Cardiac muscle cell (in vitro differentiated cells and primary cell): ENCODE data around the gene GFOD2. TPM values are rescaled to one million over a fixed set of nuclear protein-coding genes. Genes with fewer than 3 reads are reported as not detected.
A peak's percentile ranks its signal among the peaks of the same experiment; 100 is the strongest.

Source experiments
- DNase-seq, 2 donors: peaks; one replicate each; pipeline versions ENCODE4 v3.0.0 to v3.0.0-alpha.2; 2010 to 2017; ENCODE audit warnings: low read depth in 1 of 2, low spot score in 1 of 2
- H3K27ac ChIP-seq: fragments of 200-600 bp; sonication (generic); 2 replicates; pipeline ENCODE4 v1.5.1; 2016
- H3K27me3 ChIP-seq: fragments of 200-600 bp; sonication (generic); 2 replicates; pipeline ENCODE4 v1.6.0; 2016; ENCODE audit warnings: control low read depth
- H3K36me3 ChIP-seq: fragments of 200-600 bp; sonication (generic); 2 replicates; pipeline ENCODE4 v1.5.1; 2016; ENCODE audit warnings: control low read depth
- H3K4me1 ChIP-seq: fragments of 200-600 bp; sonication (generic); 2 replicates; pipeline ENCODE4 v1.8.1; 2017; ENCODE audit warnings: low read depth, mild to moderate bottlenecking, mixed run types
- H3K4me3 ChIP-seq: fragments of 200-600 bp; sonication (generic); 2 replicates; pipeline ENCODE4 v1.5.1; 2016; ENCODE audit warnings: mild to moderate bottlenecking
- H3K9me3 ChIP-seq: fragments of 200-600 bp; sonication (generic); 2 replicates; pipeline ENCODE4 v1.5.1; 2017; ENCODE audit warnings: low read depth, mild to moderate bottlenecking, control low read depth
- polyA plus RNA-seq: library from polyadenylated mRNA; unstranded; fragments of >200 nt; fragmentation: Nextera tagmentation; extraction: Ambion mirVana; gene quantifications from 2 replicates; pipeline ENCODE4 v1.2.1, GENCODE V29; 2016
- total RNA-seq: library from RNA; depleted of rRNA; stranded (reverse); fragments of >200 nt; gene quantifications from 2 replicates; pipeline ENCODE4 v1.2.3, GENCODE V29; 2016
- TF ChIP-seq, protein P1 (sequence below): IDR thresholded peaks from 2 replicates; pipeline ENCODE4 v1.5.1; 2012; ENCODE audit warnings: low read depth, mild to moderate bottlenecking, low read length

GFOD2 gene
- total and polyA plus RNA-seq, 2 experiments from 2014 or later: 5.6 to 5.9 TPM

DNA sequence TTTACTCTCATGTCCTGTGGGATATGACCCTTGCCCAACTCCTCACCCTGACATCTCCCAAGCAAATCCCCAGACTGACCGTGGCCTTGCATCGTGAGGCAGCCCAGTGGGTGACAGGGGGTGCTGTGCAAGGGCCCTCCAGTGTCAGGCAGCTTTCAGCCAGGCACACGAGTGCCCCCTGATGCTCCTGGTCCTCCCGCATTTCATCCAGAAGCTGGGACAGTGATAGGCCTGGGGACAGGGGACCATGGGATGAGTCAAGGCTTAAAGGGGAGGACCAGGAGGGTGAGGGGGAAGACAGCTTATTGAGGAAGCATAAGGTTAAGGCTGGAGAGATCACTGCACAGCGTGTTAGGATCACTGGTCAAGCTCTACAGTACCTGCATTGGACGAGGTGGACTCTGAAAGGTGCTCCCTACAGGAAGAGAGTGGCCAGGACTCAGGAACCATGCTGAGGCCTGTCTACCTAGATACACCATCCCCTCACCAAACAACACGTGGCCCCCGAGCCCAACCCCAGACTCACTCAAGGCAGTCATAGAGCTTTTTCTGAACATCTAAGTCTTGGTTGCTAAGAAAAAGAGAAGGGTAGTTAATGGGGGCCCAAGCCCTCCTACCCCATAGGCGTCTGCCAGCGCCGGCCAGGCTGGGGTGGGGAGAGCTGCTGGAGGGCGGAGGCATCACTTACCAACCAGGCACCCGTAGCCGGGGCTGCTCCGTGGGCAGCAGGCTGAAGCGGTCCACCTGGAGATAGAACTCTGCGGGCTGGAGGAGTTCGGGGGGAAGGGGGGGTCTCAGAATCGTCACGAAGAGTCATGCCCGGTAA, 60.1 kb downstream of the GFOD2 start:
- Histone ChIP-seq H3K9me3 (no peaks in the 10 kb centered on the region), H3K4me3 (peak overlapping the region; percentile 85), H3K27me3 (peaks cover 25% of the 10 kb centered on the region), H3K27ac (no peak overlapping the region), H3K4me1 (peaks cover 4% of the 10 kb centered on the region), H3K36me3 (no peaks in the 10 kb centered on the region)
- DNase-seq: no peak
- TF ChIP-seq, protein P1, sequence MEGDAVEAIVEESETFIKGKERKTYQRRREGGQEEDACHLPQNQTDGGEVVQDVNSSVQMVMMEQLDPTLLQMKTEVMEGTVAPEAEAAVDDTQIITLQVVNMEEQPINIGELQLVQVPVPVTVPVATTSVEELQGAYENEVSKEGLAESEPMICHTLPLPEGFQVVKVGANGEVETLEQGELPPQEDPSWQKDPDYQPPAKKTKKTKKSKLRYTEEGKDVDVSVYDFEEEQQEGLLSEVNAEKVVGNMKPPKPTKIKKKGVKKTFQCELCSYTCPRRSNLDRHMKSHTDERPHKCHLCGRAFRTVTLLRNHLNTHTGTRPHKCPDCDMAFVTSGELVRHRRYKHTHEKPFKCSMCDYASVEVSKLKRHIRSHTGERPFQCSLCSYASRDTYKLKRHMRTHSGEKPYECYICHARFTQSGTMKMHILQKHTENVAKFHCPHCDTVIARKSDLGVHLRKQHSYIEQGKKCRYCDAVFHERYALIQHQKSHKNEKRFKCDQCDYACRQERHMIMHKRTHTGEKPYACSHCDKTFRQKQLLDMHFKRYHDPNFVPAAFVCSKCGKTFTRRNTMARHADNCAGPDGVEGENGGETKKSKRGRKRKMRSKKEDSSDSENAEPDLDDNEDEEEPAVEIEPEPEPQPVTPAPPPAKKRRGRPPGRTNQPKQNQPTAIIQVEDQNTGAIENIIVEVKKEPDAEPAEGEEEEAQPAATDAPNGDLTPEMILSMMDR: no peak

DNA sequence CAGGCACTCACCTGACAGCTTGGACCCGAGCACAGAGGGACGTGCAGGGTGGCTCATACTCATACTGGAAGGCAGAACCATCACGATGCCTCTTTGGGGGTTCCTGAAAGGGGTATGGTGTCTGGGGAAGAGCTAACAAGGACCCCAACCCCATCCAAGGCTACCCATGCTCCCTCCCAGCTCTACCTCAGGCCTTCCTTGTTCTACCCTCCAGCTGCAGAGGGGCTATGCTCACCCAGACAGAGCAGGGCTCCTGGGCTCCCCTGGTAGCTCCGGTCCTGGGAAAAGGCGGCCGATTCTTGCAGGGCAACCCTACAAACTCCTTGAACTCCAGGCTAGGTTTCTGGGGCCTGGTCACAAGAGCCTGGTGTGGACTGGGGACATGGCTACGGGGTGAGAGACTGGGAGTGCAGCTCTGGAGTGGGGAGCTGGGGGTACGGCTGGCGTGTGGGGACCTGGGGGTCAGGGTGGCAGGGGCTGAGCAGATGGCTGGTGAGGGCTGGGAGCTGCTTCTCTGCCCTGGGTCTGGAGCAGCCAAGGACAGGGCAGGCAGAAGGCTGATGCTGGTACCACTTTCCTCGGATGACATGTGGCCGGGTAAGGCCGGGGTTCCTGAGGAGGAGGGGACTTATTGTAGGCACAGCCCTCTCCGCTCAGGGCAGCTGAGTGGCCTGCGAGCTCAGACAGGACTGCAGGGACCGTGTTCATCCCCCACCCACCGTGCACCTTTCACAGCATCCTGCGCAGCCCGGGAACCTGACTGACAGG, 61.2 kb downstream of the GFOD2 start:
- Histone ChIP-seq H3K27ac (no peak overlapping the region), H3K4me3 (no peak overlapping the region), H3K4me1 (peaks cover 13% of the 10 kb centered on the region), H3K36me3 (no peaks in the 10 kb centered on the region), H3K9me3 (no peaks in the 10 kb centered on the region), H3K27me3 (peaks cover 36% of the 10 kb centered on the region)
- DNase-seq: no peak
- TF ChIP-seq, protein P1: no peak

DNA sequence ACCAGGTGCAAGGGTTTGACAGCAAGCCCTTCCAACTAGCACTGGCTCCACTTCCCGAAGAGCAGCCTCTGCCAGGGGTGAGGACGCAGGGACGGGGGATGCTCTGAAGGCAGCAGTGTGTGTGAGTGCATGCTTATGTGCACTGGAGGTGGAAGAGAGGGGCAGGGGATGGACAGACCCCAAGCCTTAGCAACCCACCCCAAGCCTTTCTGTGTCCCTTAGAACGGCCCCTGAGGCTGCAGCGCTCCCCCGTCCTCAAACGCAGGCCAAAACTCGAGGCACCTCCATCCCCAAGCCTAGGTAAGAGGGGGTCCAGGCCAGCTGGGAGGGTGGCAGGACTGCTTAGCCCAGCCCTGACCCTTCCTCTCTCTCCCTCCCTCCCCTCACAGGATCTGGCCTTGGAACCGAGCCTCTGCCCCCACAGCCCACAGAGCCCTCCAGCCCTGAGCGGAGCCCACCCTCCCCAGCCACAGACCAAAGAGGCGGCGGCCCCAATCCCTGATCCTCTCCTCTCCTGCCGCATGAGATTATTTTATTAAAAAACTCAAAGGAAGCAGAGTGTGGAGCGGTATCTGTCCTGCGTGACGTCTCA, 62.0 kb downstream of the GFOD2 start:
- peaks cover 13% of the 10 kb centered on the region for H3K4me1 ChIP-seq
- TF ChIP-seq, protein P1: no peak
- H3K4me3 ChIP-seq: no peak overlapping the region
- no peak overlapping the region for H3K27ac ChIP-seq
- H3K27me3 ChIP-seq: peaks cover 39% of the 10 kb centered on the region
- DNase-seq: no peak
- H3K36me3 ChIP-seq: no peaks in the 10 kb centered on the region
- no peaks in the 10 kb centered on the region for H3K9me3 ChIP-seq

DNA sequence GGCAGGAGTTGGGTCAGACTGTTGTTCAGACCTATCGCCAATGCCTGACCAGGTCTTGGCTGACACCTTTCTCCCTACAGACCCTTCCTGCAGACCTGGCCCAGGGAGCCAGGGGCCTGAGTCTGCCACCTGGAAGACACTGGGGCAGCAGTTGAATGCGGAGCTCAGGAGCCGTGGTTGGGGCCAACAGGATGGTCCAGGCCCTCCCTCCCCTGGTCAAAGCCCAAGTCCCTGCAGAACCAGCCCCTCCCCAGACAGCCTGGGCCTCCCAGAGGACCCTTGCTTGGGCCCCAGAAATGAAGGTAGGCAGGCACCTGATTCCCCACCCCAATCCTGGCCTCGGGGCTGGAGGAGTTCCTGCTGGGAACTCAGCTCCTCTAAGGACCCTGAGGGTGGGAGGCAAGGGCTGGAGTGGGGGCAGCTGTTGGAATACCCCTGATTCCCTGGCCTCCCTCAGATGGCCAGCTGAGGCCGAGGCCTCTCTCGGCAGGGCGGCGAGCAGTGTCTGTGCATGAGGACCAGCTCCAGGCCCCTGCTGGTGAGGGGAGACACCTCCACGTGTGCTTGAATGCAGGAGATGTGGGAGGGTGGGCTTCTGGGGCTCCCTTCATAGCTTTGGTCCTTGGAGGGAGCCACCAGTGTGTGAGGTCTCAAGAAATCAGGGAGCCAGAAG, 62.6 kb downstream of the GFOD2 start:
- peaks cover 13% of the 10 kb centered on the region for H3K4me1 ChIP-seq
- peaks cover 39% of the 10 kb centered on the region for H3K27me3 ChIP-seq
- no peaks in the 10 kb centered on the region for H3K9me3 ChIP-seq
- TF ChIP-seq, protein P1: no peak
- no peak for DNase-seq
- no peak overlapping the region for H3K4me3 ChIP-seq
- no peak overlapping the region for H3K27ac ChIP-seq
- H3K36me3 ChIP-seq: no peaks in the 10 kb centered on the region

DNA sequence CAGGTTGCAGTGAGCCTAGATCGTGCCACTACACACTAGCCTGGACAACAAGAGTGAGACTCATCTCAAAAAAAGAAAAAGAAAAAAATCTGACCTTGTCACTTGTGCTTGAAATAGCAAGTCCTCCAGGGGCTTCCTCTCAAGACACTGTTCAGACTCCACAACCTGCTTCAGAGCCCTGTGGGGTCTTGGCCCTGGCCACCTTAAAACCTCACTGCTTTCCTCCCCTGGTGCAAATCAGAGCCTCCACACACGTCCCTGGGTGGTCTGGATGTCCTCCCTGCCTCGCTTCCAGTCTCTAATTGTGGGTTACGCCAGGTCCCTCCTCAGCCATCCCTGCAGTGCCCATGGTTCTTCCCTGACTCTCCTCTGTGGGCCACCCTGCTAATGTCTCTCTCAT, 63.8 kb downstream of the GFOD2 start:
- Histone ChIP-seq H3K4me3 (no peak overlapping the region), H3K4me1 (peaks cover 13% of the 10 kb centered on the region), H3K27ac (no peak overlapping the region), H3K27me3 (peaks cover 50% of the 10 kb centered on the region), H3K36me3 (no peaks in the 10 kb centered on the region), H3K9me3 (no peaks in the 10 kb centered on the region)
- DNase-seq: no peak
- TF ChIP-seq, protein P1: no peak
